Measurements from ENCODE around the gene F7.

The F7 gene

DNA sequence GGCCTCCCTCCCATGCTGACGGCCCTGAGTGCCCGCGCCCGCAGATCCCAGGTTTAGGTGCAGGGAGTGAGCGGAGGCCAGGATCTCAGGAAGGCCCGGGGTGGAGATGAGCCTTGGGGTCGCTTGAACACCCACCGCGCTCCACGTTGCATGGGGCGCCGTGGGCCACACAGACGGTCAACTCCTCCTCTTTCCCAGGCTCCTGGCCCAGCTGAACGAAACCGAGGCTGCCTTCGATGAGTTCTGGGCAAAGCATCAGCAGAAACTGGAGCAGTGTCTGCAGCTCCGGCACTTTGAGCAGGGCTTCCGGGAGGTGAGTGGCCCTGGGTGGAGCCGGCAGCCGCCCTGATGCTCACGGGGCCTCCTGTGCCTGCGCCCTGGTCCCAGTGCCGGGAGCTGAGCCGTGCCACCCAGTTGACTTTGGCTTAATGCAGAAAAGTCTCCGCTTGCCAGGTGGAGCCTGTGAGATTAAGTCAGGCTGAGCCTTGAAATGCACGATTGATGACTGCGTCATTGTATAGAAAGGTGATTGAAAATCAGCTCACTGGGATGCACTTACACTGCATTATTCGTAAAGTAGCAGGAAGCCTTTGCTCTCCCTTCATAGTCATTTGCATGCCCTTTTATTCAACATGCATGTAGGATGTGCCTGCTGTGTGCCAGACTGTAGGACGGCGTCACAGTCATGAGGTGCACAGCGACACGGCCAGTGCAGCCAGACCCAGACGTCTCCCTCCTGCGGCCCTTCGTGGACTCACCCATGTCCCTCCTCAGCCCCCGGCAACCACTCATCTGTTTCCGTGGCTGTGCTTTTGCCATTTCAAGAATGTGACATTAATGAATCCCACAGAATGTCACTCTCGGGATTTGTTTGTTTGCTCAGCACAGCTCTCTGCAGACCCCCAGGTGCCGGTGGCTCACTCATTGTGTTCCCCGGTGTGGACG is 35.5 kb upstream of the F7 start:
- Histone ChIP-seq H3K79me2 (ENCODE audit: low read length) (no peaks in the 10 kb centered on the region), H3K4me2 (ENCODE audit: low read length) (peak overlapping the region; percentile 49), H2AFZ (ENCODE audit: low read depth, low read length) (peak overlapping the region; percentile 18; the same call in 1 of the 2 replicates), H3K9me3 (ENCODE audit: insufficient read depth, low read length) (no peaks in the 10 kb centered on the region), H3K36me3 (replicated peaks; ENCODE audit: low read depth, low read length) (no peaks in the 10 kb centered on the region), H3K27ac (ENCODE audit: low read length) (no peak overlapping the region), H3K4me1 (ENCODE audit: low read length) (peaks cover 11% of the 10 kb centered on the region), H3K27me3 (ENCODE audit: low read depth, low read length) (peaks cover 5% of the 10 kb centered on the region), H4K20me1 (ENCODE audit: insufficient read depth, low read length) (no peaks in the 10 kb centered on the region), H3K9ac (ENCODE audit: low read length) (no peak overlapping the region), H3K4me3 (ENCODE audit: low read length) (no peak overlapping the region)
- TF ChIP-seq CTCF (IDR thresholded peaks at IDR 0.05; ENCODE audit: low read depth, low read length) (no peak), EZH2phosphoT487 (IDR thresholded peaks at IDR 0.05; ENCODE audit: low read depth) (no peak)

- H3K4me3 ChIP-seq (ENCODE audit: low read length) = no peak overlapping the region
- H3K4me2 ChIP-seq (ENCODE audit: low read length) = peak overlapping the region; percentile 49
- H3K36me3 ChIP-seq (replicated peaks; ENCODE audit: low read depth, low read length) = no peaks in the 10 kb centered on the region
- no peaks in the 10 kb centered on the region for H3K9me3 ChIP-seq (ENCODE audit: insufficient read depth, low read length)
- no peak overlapping the region for H3K9ac ChIP-seq (ENCODE audit: low read length)
- peak overlapping the region; percentile 18; the same call in 1 of the 2 replicates for H2AFZ ChIP-seq (ENCODE audit: low read depth, low read length)
- peaks cover 11% of the 10 kb centered on the region for H3K4me1 ChIP-seq (ENCODE audit: low read length)
- H3K79me2 ChIP-seq (ENCODE audit: low read length) = no peaks in the 10 kb centered on the region
- no peak overlapping the region for H3K27ac ChIP-seq (ENCODE audit: low read length)
- TF ChIP-seq CTCF (IDR thresholded peaks at IDR 0.05; ENCODE audit: low read depth, low read length) (peak; percentile 39; the same call in 1 of the 2 replicates), EZH2phosphoT487 (IDR thresholded peaks at IDR 0.05; ENCODE audit: low read depth) (no peak)
- H4K20me1 ChIP-seq (ENCODE audit: insufficient read depth, low read length) = no peaks in the 10 kb centered on the region
- H3K27me3 ChIP-seq (ENCODE audit: low read depth, low read length) = peaks cover 5% of the 10 kb centered on the region
Observed at GRCh38 chr13:113070855-113071254, 34.7 kb upstream of the F7 start.

GRCh38 chr13:113072376-113072775 is 33.2 kb upstream of the F7 start:
- Histone ChIP-seq H3K4me1 (ENCODE audit: low read length) (peaks cover 11% of the 10 kb centered on the region), H3K79me2 (ENCODE audit: low read length) (no peaks in the 10 kb centered on the region), H3K36me3 (replicated peaks; ENCODE audit: low read depth, low read length) (no peaks in the 10 kb centered on the region), H3K9me3 (ENCODE audit: insufficient read depth, low read length) (no peaks in the 10 kb centered on the region), H3K4me3 (ENCODE audit: low read length) (no peak overlapping the region), H3K27me3 (ENCODE audit: low read depth, low read length) (peaks cover 5% of the 10 kb centered on the region), H3K27ac (ENCODE audit: low read length) (no peak overlapping the region), H3K9ac (ENCODE audit: low read length) (no peak overlapping the region), H3K4me2 (ENCODE audit: low read length) (no peak overlapping the region), H2AFZ (ENCODE audit: low read depth, low read length) (no peak overlapping the region), H4K20me1 (ENCODE audit: insufficient read depth, low read length) (no peaks in the 10 kb centered on the region)
- TF ChIP-seq CTCF (IDR thresholded peaks at IDR 0.05; ENCODE audit: low read depth, low read length) = no peak
- no peak for TF ChIP-seq EZH2phosphoT487 (IDR thresholded peaks at IDR 0.05; ENCODE audit: low read depth)

DNA sequence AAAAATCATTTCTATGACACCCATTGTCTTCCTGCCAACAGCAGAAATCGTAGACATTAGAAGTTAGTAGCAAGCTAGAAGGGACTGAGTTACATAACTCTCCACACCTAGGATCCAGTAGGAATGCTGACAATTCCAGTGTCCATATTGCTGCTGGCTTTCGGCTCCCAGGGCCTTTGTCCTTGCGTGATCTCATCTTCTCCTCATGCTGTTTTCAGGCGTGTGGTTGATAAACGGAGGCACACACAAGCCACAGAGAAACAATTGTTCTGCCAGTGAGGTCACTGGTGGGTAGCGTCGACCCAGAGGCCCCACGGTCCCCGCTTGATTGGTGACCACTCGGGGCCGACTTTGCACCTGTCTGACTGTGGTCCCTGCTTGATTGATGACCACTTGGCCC is 31.6 kb upstream of the F7 start:
- Histone ChIP-seq H3K9ac (ENCODE audit: low read length) (no peak overlapping the region), H3K4me3 (ENCODE audit: low read length) (no peak overlapping the region), H3K4me2 (ENCODE audit: low read length) (no peak overlapping the region), H3K36me3 (replicated peaks; ENCODE audit: low read depth, low read length) (no peaks in the 10 kb centered on the region), H2AFZ (ENCODE audit: low read depth, low read length) (no peak overlapping the region), H3K79me2 (ENCODE audit: low read length) (no peaks in the 10 kb centered on the region), H4K20me1 (ENCODE audit: insufficient read depth, low read length) (no peaks in the 10 kb centered on the region), H3K27ac (ENCODE audit: low read length) (no peak overlapping the region), H3K27me3 (ENCODE audit: low read depth, low read length) (peaks cover 5% of the 10 kb centered on the region), H3K4me1 (ENCODE audit: low read length) (peaks cover 11% of the 10 kb centered on the region), H3K9me3 (ENCODE audit: insufficient read depth, low read length) (no peaks in the 10 kb centered on the region)
- TF ChIP-seq CTCF (IDR thresholded peaks at IDR 0.05; ENCODE audit: low read depth, low read length) = no peak
- TF ChIP-seq EZH2phosphoT487 (IDR thresholded peaks at IDR 0.05; ENCODE audit: low read depth) = no peak
